Islet precursor cell (in vitro differentiated cells): ENCODE data around the gene ANKRD2.
"Not testable (repeated sequence)": the region's sequence is repeated elsewhere in the genome, so short reads cannot be mapped to it uniquely, and the experiment has no call there.

Source experiments
- DNase-seq: peaks from one replicate; pipeline ENCODE4 v3.0.0-alpha.2; 2018

Gene ANKRD2

DNA sequence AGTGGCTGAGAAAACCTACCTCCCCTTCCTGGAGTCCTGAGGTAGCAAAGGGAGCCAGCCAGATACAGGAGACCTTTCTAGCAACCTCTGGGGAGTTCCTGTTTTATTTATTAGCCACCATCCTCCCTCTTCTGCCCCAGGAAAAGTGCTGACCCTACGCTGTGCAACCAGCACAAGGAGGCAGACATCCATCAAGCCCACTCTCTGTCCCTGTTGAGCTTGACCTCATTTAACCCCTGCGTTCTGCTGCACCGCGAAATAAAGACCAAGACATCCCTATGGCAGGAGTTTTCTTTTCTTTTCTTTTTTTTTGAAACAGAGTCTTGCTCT is 25.3 kb upstream of the ANKRD2 start:
- DNase-seq: no peak

DNA sequence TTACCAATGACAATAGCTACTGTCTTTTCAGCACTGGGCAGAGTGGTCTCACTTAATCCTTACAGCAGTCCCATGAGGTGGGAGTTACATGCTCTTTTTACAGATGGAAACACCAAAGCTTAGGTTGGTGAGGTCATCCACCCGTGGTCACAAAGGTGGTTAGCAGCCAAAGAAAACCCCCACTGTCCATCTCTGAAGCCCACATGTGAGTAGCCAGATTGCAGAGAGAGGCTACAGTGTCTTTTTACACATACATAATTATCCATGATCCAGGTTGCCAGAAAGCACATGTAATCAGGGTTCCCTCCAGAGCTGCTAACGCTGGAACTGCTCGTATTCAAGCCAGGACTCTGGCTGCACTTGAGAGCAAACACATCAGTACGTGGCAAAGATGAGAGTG is 24.6 kb upstream of the ANKRD2 start:
- no peak for DNase-seq

DNA sequence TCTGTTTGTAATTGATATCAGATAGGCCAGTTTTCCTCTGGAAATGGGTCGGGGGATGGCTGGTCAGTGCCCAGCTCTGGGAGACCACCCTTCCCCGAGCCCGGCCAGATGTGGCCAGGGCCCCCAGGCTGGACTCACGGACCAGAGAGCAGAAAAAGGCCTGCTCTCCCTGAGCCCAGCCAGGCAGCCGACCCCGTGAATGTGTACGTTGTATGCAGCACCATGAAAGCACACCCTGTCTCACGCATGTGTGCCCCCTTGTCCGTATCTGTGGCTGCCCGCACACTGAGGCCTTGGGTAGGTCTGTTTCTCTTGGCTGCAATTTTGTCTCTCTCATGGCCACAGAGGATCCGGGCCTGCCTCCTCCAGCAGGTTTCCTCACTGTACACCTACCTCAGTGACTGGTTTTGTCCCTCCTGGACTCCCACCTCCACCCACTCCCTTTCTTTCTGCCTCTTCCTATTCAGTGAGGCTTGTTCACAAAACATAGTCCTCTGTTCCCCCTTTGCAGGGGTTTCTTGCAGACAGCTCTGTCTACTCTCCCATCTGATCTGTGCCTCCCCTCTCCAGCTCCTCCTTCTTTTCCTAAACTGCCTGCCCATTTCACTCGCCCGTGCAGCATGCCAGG is 23.6 kb upstream of the ANKRD2 start:
- no peak for DNase-seq

DNA sequence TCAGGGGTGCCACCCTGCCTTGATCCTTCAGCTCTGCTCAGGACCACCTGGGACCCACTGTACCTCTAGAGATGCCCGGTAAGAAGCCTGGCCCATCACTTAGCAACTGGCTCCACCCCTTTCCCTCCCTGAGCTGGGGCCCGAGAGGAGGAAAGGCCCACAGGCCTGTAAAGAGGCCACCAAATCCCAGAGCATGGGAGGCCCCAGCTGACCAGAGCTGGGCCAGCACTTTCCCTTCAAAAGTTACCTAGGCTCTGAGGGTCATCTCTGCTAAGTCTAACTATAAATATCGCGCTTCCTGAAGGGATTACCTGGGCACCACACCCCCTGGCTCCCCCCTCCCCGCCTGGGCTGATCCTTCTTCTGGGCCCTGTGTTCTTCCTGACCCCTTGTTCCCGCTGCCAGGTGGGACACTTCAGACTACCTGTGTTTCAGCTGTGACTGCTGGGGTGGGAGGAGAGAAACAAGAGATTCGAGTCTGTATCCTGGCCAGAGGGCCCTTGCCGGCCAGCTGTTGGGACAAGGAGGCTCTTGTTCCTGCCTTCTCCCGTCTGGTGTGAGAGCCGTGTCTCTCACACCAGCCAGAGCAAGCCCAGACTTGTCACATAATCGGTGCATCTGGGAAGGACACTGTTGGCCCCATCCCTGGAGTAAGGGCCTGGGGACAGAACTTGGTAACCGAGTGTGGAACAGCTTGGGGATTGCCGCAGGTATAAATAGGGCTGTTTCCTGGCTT is 22.8 kb upstream of the ANKRD2 start:
- DNase-seq: peak; percentile 96

DNA sequence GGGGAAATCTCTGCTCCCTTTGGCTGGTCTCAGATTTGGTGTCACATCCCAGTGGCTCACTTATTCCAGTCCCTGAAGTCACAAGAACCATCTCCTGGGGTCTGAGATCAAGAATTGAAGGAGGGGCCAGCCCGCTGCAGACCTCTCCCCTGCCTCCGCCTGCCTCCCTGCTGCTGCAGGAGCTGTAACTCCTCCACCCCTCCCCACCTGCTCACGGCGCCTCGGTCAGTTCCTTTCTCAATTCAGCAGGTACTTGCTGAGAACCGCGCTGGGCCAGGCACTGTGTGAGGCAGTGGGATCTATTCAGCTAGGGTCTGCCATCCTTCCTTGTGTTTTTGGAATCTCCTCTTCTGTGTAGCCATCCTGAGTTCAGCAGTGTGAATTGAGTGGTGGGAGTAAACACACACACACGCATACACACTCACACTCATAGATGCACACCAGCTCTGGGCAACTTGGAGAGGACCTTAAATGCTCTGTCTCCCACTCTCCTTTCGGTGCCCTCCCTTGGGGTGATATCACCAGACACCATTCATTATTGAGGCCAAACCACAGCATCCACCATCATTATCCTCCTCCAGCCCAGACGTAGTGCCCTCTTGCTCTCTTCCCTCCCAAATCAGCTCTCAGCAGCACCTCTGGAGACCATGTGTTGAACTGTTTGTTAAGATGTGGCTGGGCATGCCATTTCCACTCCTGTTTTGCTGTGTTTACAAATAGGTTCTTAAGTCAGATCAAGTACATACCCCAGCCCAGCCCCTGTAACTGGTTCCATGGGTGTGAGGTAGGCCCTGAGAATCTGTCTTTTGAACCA is 22.0 kb upstream of the ANKRD2 start:
- no peak for DNase-seq

DNA sequence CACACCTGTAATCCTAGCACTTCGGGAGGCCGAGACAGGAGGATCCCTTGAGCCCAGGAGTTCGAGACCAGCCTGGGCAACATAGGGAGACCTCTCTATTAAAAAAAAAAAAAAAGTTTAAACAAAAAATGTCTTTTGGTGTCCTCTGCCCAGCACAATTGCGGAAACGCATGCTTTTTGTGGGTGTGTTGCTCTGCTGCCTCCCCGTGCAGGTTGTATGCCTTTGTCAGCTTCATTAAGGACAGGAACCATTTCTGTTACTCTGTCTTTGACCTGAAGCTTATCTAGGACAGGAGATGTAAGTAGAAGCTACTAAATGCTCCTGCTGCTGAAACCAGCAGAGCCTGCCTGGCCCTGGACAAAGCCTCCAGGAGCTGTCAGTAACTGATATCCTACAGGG is 21.3 kb upstream of the ANKRD2 start:
- DNase-seq: no peak

DNA sequence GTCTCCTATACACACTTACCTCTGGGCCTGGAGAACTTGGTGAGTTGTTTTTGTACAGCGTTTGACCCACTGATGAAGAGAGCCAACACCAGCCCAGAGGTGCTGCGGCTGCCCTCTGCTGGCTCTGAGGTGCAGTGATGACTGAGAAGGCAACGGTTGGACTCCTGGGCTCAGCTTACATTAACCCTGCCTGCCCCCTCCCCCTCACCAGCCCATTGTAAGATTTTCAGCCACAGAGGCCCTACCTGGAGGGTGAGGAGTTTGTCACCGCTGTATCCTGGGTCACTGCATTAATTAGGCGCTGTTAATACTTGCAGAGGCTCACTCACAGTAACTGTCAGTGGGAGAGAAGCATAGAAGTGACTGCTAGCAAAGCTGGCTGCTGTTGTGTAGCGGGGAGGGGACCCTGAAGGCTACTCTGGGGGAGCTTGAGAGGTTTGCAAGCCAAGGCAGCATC is 19.0 kb upstream of the ANKRD2 start:
- DNase-seq: peak; percentile 88

DNA sequence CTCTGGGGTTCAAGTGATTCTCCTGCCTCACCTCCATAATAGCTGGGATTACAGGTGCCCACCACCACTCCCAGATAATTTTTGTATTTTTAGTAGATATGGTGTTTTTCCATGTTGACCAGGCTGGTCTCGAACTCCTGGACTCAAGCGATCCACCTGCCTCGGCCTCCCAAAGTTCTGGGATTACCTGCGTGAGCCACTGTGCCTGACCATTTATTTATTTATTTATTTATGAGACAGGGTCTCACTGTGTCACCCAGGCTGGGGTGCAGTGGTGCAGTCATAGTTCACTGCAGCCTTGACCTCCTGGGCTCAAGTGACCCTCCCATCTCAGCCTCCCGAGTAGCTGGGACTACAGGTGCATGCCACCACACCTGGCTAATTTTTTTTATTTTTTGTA is 18.2 kb upstream of the ANKRD2 start:
- not testable (repeated sequence) for DNase-seq

DNA sequence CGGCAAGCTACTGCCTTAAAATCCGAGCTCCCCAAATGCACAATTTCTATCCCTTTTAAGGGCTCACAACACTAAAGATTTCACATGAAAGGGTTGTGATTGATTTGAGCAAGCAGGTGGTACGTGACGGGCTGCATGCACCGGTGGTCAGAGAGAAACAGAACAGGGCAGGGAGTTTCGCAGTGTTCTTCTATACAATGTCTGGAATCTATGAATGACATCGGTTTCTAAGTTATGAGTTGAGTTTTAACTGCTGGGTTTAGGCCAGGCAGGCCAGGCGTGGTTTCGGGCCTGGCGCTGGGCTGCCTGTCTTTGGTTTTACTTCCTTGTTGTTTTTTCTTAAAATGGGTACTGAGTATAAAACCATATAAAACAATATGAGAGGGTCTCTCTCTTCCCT is 17.0 kb upstream of the ANKRD2 start:
- not testable (repeated sequence) for DNase-seq

DNA sequence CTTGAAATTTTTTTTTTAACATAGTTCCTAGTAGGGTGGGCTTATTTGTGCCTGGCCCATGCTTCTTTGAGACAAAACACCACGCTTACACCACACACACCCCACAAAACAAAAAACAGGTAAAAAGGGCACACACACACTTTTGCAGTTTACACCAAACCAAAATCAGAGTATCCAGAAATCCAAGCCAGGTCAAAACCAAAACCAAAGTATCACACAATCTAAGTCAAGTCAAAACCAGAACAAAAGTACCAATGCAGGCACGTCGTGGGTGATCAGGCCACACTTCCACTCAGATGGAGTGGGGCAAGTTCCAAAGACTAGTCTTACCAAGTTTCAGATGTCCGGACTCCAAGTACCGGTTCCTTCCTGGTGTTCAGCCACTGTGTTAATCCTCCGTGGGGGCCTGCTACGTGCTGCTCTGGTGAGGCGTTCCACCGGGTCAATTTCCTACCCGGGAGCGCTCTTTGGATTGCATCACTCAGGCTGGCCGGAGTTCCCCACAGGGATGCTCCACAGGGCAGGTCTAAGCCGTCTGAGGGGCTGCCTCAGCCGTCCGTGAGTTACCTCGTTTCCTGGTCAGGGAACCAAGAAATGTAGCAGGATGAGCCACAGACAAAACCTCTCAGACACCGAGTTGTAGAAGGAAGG is 11.7 kb upstream of the ANKRD2 start:
- DNase-seq: not testable (repeated sequence)

DNA sequence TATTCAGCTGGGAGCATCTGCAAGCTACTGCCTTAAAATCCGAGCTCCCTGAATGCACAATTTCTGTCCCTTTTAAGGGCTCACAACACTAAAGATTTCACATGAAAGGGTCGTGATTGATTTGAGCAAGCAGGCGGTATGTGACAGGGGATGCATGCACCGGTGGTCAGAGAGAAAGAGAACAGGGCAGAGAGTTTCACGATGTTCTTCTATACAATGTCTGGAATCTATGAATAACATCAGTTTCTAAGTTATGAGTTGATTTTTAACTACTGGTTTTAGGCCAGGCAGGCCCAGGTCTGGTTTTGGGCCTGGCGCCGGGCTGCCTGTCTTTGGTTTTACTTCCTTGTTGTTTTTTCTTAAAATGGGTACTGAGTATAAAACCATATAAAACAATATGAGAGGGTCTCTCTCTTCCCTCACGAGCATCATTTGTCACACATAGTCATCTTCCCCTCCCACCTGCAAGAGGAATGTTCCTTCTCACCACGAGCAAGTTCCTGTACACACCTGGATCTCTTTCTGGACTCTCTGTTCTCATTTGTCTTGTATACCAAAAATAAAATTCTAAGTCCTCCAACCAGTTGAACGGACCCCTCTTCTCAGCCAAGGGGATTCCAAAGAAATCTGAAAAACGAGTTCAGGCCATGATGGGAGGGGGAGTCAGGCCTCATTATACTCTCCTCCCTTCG is 11.0 kb upstream of the ANKRD2 start:
- not testable (repeated sequence) for DNase-seq

DNA sequence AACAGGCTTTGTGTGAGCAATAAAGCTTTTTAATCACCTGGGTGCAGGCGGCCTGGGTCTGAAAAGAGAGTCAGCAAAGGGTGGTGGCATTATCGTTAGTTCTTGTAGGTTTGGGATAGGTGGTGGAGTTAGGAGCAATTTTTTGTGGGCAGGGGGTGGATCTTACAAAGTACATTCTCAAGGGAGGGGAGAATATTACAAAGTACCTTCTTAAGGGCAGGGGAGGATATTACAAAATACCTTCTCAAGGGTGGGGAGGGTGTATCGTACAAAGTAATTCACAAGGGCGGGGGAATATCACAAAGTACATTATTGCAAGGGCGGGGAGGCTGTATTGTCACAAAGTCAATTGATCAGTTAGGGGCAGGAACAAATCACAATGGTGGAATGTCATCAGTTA is 10.2 kb upstream of the ANKRD2 start:
- not testable (repeated sequence) for DNase-seq

DNA sequence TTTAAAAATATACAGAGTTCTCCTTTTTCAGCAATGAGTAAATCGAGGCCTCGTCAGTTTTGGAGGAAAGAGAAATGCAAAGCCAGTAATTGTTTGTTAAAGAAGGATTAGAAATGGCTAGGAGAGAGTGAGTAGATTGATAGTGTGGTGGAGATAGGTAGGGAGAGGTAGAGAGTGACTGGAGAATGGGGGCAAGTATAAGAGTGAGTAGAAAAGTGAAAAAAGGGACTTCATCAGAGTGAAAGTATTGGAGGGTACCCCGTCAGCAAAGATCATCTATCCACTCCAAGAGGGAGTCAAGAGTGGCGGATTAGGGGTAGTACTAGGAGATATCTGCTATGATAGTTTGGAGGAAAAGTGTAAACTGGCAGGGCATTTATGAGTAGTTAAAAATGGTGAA is 9.2 kb upstream of the ANKRD2 start:
- no peak for DNase-seq

DNA sequence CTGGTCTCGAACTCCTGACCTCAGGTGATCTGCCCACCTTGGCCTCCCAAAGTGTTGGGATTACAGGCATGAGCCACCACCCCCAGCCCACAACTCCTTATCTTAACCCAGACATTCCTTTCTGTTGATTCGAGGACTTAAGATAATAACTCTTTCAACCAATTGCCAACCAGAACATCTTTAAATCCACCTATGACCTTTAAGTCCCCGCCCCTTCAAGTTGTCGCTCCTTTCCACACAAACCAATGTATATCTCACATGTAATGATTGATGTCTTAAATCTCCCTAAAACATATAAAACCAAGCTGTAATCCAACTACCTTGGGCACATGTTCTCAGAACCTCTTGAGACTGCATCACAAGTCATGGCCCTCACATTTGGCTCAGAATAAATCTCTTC is 7.8 kb upstream of the ANKRD2 start:
- no peak for DNase-seq

DNA sequence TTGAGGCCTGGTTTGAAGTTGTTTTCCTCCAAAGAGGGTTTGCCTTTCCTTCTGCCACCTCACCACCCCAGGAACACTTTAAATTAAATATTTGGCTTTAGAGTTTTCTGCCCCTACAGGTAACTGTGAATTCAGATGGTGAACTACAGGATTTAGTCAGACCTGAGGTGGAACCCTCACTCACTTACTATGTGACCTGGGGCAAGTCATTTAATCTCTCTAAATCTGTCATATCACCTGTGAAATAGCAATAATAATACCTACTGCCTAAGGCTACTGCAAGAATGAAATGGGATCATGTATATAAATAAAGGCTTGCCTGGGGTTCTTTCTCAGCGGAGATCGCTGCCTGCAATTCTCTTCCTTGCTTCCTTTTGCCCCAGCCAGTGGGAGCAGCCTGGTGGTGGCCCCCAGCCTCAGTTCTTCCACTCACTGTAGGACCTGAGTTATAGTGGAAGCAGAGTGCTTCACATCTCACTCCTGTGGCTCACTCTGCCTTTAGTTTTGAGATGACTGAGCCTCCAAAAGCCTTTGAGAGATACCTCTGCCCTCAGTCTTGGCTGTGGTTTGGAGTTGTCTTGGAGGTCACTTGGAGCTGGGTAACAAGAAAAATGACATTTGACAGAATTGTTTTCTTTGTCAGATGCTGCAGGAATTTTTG is 6.1 kb upstream of the ANKRD2 start:
- no peak for DNase-seq

DNA sequence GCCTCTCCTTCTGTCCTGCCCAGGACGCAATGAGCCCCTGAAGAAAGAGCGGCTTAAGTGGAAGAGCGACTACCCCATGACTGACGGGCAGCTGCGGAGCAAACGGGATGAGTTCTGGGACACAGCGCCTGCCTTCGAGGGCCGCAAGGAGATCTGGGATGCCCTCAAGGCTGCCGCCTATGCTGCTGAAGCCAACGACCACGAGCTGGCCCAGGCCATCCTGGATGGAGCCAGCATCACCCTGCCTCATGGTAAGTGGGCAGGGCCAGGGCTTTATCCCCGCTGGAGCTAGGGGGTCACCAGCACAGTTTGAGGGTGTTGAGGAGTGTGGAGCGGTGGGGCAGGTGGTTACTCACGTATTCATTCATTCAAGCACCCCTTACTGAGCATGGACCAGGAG is 4.7 kb upstream of the ANKRD2 start:
- no peak for DNase-seq

DNA sequence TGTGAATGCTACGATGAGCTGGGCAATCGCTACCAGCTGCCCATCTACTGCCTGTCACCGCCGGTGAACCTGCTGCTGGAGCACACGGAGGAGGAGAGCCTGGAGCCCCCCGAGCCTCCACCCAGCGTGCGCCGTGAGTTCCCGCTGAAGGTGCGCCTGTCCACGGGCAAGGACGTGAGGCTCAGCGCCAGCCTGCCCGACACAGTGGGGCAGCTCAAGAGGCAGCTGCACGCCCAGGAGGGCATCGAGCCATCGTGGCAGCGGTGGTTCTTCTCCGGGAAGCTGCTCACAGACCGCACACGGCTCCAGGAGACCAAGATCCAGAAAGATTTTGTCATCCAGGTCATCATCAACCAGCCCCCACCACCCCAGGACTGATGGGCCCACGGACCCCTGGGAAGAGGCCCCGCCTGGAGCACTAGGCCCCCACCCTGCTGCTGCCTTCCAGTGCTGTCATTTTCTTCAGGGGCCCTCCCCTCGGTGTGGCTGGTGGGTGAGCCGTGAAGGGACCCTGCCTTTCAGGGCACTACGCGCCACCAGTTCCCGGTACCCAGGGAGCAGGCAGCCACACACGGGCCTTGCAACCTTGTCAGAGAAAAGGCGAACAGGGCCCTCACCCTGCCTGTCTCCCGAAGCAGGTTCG is 2.3 kb upstream of the ANKRD2 start:
- no peak for DNase-seq

DNA sequence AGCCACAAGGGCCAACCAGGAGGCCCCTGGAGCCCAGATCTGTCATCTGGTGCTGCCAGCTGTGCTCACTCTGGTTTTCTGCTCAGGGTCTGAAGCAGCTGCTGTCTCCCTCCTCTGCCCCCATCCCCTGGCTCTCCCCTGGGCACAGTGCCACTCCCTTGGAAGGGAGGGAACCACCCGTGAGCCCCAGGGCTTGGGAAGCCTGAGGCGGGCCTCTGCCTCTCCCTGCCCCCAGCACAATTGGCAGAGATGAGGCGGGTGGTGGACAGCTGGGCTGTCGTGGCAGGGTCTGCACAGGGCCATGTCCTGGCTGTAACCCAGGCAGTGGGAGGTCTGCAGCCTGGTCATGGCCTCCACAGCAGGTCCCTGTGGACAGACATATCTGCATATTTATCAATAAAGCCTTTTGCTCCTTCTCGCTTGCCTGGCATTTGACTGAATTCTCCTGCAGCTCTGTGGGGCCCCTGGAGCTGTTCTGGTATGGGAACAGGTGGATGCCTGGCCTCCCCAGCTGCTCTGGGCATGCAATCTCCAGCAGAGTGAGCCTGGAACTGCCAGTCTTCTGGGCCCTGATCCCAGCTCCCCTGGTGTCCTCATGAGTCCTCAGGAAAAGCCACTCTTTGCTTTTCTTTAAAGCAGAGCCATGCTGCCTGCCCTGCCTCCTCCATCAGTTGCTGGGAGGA is 1.6 kb upstream of the ANKRD2 start:
- DNase-seq: no peak

DNA sequence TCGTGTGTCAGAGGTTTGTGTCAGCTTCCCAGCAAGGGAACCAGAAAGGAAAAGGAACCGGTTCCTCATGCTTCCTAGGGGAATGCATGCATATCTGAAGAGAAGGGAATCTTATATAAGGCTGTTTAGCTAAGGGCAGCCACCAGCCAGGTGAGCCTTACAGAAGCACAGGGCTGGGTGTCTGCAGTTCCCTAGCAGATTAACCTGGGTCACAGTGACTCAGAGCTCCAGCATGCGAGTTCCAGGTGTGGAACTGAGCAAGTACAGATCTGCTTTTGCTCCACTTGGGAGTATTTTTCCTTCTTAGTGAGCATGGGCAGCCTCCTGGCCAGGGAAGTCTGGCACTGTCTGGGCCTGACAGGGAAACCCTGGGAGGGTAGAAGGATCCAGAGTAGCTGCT is 957 bp upstream of the ANKRD2 start:
- DNase-seq: peak; percentile 95

DNA sequence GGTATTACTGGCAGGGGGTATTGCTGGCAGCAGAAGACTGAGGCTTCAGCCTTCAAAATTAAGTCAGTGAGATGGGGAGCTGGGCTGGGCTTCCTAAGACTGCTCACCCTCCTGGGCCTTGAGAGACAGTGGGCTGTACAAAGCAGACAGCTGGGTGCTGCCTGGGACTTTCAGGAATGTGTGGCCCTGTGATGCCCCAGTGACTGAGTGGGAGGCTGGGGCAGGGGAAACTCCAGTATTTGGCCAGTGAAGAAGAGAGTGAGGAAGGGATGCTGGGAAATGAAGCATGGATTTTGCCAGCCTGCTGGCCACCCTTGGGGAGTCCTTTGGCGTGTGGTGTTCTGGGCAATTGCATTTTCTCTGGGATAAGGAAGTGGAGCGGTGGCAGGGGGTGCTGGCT is 442 bp downstream of the ANKRD2 start:
- no peak for DNase-seq

DNA sequence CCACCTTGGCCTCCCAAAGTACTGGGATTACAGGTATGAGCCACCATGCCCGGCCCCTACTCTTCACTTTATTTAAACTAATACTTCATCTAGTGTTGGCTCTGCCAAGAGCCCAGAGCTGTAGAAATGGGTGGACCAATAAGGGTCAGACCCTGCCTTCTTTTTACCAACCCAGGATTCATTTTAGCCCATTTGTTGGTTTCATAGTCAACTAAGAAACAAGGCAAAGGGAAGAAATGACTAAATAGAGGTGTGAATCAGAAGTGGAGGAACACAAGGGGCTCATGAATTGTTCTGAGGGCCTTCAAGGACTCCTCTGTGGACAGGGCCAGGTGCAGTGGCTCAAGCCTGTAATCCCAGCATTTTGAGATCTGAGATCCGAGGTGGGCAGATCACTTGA is 1.1 kb downstream of the ANKRD2 start:
- no peak for DNase-seq
